KMS-11 (cell line): Measurements from ENCODE around the gene MACC1.

Experiments
- H2AFZ ChIP-seq: fragments of 200-600 bp; sonication (generic); 2 replicates; pipeline ENCODE4 v1.6.1; 2016; ENCODE audit warnings: antibody characterized with exemption, mixed run types, low read depth
- H3K27ac ChIP-seq: fragments of 200-600 bp; sonication (generic); 2 replicates; pipeline ENCODE4 v1.6.1; 2016; ENCODE audit warnings: mild to moderate bottlenecking, mixed run types
- H3K27me3 ChIP-seq: fragments of 200-600 bp; sonication (generic); 2 replicates; pipeline ENCODE4 v1.6.1; 2017; ENCODE audit warnings: mild to moderate bottlenecking, low read depth, mixed run types, moderate library complexity; ENCODE audit not compliant: insufficient read depth
- H3K36me3 ChIP-seq: fragments of 200-600 bp; sonication (generic); 2 replicates; pipeline ENCODE4 v1.6.1; 2017; ENCODE audit warnings: mild to moderate bottlenecking, mixed run types; ENCODE audit not compliant: insufficient read depth
- H3K4me1 ChIP-seq: fragments of 200-600 bp; sonication (generic); 2 replicates; pipeline ENCODE4 v1.6.1; 2016; ENCODE audit warnings: mild to moderate bottlenecking, low read depth, mixed run types; ENCODE audit not compliant: poor library complexity, severe bottlenecking
- H3K4me2 ChIP-seq: fragments of 200-600 bp; sonication (generic); 2 replicates; pipeline ENCODE4 v1.7.0; 2016; ENCODE audit warnings: mild to moderate bottlenecking, mixed run types
- H3K4me3 ChIP-seq: fragments of 200-600 bp; sonication (generic); IDR thresholded peaks from 2 replicates; pipeline ENCODE4 v1.6.1; 2017; ENCODE audit warnings: low read depth, low read length, mixed read lengths; ENCODE audit not compliant: insufficient read depth
- H3K79me2 ChIP-seq: fragments of 200-600 bp; sonication (generic); 2 replicates; pipeline ENCODE4 v1.6.1; 2016; ENCODE audit warnings: low read depth, mixed run types; ENCODE audit not compliant: insufficient read depth
- H3K9ac ChIP-seq: fragments of 200-600 bp; sonication (generic); 2 replicates; pipeline ENCODE4 v1.6.1; 2016; ENCODE audit warnings: mild to moderate bottlenecking, mixed run types
- H4K20me1 ChIP-seq: fragments of 200-600 bp; sonication (generic); 2 replicates; pipeline ENCODE4 v1.6.1; 2016; ENCODE audit warnings: mild to moderate bottlenecking, mixed run types; ENCODE audit not compliant: insufficient read depth
- CTCF ChIP-seq: fragments of 200-600 bp; sonication (generic); conservative IDR thresholded peaks from 2 replicates; pipeline ENCODE4 v1.6.1; 2017; ENCODE audit warnings: low read depth, mild to moderate bottlenecking, antibody characterized with exemption, low read length, moderate library complexity, mixed read lengths

Gene MACC1

DNA sequence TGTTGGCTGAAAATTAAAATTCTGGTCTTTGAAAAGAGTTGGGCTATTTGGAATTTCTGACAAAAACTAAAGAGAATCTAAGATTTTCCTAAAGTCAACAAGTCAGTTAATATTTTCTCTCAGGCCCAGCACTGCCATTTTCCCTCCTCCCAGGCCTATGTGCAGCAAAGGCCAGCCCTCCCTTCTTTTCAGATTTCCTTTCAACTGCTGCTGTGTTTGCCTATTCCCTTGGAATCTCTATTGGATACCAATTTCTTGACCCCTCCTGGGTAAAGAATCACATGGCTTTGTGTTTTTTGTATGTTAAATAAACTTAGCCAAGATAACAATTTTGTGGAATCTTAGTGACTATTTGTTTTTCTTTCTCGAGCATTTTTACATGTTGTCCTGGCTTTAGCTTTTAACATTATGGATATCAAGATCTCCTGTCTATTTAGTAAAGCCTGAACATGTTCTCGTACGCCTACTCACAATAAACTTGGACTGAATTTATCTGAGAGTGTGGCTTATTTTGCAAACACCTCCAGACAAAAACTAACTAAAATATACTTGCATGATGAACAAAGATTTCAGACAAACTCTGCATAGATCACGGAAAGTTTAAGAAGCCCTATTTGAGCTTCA, 19.9 kb downstream of the MACC1 start:
- TF ChIP-seq CTCF: no peak
- H3K27ac ChIP-seq: no peak overlapping the region
- no peaks in the 10 kb centered on the region for H3K27me3 ChIP-seq
- peaks cover 80% of the 10 kb centered on the region for H3K4me1 ChIP-seq
- H3K79me2 ChIP-seq: peaks cover 19% of the 10 kb centered on the region; the same call in 1 of the 2 replicates
- no peak overlapping the region for H3K9ac ChIP-seq
- H2AFZ ChIP-seq: no peak overlapping the region
- H3K4me2 ChIP-seq: no peak overlapping the region
- H4K20me1 ChIP-seq: no peaks in the 10 kb centered on the region
- no peaks in the 10 kb centered on the region for H3K36me3 ChIP-seq
- no peak overlapping the region for H3K4me3 ChIP-seq

DNA sequence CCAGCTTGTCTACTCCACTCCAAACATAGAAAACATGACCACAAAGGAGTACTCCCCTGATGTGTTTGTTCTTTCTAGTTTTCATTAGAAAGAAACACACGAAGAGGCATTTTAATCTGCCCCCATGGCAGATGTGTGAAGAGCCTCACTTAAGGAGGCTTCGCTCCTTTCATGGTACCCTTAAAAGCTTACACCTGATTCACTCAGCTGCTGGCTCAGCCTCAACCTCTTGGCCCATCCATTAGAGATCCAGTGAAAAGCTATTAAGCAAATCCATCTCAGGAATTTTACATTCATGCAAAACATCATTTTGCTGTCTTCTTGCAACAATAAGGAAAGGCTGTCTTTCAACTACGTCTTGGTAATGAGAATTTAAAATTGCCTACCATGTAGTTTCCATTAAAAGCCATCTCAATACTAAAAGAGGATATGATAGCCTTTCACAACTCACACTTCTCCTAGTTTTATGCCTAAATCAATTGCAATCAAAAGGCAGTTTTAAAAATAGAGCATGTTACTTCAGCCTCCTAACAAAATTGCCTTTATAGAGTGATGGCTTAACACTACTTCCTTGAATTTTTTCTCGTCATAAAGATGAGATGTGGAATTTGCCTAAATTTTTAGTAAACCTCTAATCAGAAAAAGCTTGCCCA, 22.7 kb downstream of the MACC1 start:
- no peak for TF ChIP-seq CTCF
- Histone ChIP-seq H4K20me1 (no peaks in the 10 kb centered on the region), H3K79me2 (peaks cover 15% of the 10 kb centered on the region; the same call in 1 of the 2 replicates), H3K36me3 (no peaks in the 10 kb centered on the region), H2AFZ (no peak overlapping the region), H3K27me3 (no peaks in the 10 kb centered on the region), H3K4me1 (peaks cover 53% of the 10 kb centered on the region), H3K4me2 (no peak overlapping the region), H3K4me3 (no peak overlapping the region), H3K9ac (no peak overlapping the region), H3K27ac (no peak overlapping the region)

GRCh38 chr7:20193873-20194272, 23.3 kb downstream of the MACC1 start:
- no peak for TF ChIP-seq CTCF
- H3K27ac ChIP-seq: no peak overlapping the region
- H3K4me3 ChIP-seq: no peak overlapping the region
- peaks cover 47% of the 10 kb centered on the region for H3K4me1 ChIP-seq
- peaks cover 15% of the 10 kb centered on the region; the same call in 1 of the 2 replicates for H3K79me2 ChIP-seq
- no peaks in the 10 kb centered on the region for H3K27me3 ChIP-seq
- no peak overlapping the region for H2AFZ ChIP-seq
- no peak overlapping the region for H3K9ac ChIP-seq
- no peaks in the 10 kb centered on the region for H4K20me1 ChIP-seq
- no peaks in the 10 kb centered on the region for H3K36me3 ChIP-seq
- H3K4me2 ChIP-seq: no peak overlapping the region; the same call in 1 of the 2 replicates

DNA sequence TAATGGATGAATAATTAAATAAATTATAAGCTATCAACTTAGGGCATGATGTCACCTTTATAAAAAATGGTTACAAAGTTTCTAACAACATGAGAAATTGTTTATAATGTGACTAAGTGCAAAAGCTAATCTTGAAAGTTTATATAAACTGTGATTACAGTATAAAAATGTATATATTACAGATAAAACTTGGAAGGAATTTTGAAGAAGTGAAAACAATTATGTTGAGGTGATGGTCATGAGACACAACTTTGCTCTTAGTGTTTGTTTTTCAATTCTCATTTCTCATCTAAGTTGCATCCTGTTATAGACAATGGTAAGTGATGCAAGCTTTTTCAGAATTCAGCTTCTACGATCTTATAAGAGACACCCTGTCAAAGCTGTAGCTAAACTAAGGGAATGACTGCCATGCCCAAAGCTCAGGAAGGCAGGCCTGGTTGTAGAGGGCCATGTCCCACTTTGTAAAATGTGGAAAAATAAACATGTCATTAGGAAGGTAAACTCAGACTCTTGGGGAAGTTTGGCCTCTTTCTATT, 23.9 kb downstream of the MACC1 start:
- Histone ChIP-seq H3K36me3 (no peaks in the 10 kb centered on the region), H3K4me1 (peaks cover 41% of the 10 kb centered on the region), H3K4me2 (no peak overlapping the region; the same call in 1 of the 2 replicates), H3K79me2 (peaks cover 15% of the 10 kb centered on the region; the same call in 1 of the 2 replicates), H2AFZ (no peak overlapping the region), H3K27ac (no peak overlapping the region), H3K27me3 (no peaks in the 10 kb centered on the region), H3K4me3 (no peak overlapping the region), H4K20me1 (no peaks in the 10 kb centered on the region), H3K9ac (no peak overlapping the region)
- no peak for TF ChIP-seq CTCF
